IPS-11a (cell line): Measurements from ENCODE around the gene FAM177B.
"Not testable (repeated sequence)": the region's sequence is repeated elsewhere in the genome, so short reads cannot be mapped to it uniquely, and the experiment has no call there.

Source experiments
- H3K4me3 ChIP-seq: one replicate; pipeline ENCODE4 v1.5.1; 2013; ENCODE audit warnings: low read depth, low read length, control low read depth

Gene FAM177B

DNA sequence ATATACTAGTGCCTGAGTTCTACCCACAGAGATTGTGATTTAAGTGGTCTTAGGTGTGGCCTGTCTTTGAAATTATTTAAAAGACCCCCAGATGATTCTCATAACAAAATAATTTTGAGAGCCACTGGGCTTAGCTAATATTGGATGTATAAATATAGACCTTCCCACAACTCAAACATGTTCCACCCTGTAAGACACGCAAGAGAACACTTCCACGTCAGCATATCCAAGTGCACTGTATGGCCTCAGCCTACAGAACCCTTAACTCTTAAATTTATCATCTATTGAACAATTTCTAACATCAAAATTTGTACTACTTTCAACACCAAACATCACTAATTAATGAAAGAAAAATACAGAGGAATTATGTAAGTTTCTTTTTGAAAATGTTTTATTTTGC lies 2.5 kb downstream of the FAM177B start:
- no peak overlapping the region for H3K4me3 ChIP-seq

DNA sequence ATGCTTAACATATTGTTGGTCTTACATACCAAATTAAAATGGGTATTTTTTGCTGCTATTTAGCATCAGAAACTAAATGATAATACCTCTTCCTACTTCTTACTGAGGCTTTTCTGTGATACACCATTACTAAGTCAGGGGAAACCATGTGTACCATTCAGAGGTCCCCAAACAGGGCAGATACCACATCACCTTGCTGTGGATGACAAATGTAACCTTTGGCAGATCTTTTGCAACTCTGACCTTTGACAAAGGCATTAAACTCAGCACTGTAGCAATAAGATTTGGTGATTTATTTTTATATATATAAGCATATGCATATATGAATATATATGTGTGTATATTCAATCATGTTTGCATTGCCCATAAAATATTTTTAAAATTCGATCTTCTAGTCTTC lies 2.9 kb downstream of the FAM177B start:
- H3K4me3 ChIP-seq = no peak overlapping the region

DNA sequence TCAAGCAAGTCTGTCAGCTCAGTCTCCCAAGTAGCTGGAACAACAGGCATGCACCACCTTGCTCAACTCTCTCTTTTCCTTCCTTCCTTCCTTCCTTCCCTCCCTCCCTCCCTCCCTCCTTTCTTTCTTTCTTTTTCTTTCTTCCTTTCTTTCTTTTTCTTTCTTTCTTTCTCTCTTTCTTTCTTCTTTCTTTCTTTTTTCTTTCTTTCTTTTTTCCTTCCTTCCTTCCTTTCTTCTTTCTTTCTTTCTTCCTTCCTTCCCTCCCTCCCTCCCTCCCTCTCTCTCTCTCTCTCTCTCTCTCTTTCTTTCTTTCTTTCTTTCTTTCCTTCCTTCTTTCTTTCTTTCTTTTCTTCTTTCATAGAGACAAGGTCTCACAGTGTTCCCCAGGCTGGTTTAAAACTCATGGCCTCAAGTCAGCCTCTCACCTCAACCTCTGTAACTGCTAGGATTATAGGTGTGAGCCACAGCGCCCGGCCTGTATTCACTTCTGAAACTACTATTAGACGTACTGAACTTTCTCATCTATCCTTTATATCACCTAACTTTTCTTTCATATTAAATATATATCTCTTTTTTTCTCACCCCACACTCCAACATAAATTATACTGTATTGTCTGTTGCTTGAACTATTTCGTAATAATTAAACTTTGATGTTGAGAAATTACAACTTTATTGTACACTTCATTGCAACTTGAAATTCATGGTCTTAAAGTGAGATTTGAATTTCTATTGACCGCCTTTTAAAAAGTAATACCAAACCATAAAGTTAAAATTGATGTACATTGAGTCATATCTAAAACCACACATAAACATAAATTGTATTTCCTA lies 4.8 kb downstream of the FAM177B start:
- H3K4me3 ChIP-seq = not testable (repeated sequence)

DNA sequence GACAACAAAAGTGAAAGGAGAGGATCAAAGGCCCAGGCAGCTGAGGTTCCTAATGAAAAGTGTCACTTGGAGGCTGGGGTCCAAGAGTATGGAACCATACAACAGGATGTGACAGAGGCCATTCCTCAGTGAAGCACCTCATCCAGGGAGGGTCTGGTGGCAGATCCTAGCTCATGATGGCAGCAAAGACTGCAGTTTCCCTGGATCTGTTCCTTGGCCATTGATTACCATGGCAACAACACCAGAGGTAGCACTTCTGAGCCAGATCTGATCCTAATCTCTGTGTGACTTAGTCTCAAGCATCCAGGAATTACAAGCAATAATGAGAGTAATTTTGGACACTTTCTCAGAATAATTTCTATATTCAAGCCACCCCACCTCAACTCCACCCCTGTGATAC lies 12.9 kb downstream of the FAM177B start:
- no peak overlapping the region for H3K4me3 ChIP-seq

DNA sequence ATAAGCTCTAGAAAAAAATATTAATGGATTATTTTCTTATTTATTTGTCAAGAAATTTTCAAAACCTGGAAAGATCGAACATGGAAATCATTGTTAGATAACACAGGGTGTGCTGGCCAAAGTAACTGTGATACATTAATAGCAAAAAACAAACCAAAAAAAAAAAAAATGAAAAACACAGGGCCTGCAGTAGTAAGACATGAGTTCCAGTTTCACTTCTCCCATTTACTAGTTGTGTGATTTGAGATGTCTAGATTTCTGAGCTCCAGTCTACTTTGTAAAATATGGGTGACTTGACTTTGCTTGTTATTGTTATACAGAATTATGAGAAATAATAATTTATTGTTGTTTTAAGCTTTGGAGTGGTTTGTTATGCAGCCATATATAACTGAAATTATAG lies 13.6 kb downstream of the FAM177B start:
- H3K4me3 ChIP-seq = no peak overlapping the region

DNA sequence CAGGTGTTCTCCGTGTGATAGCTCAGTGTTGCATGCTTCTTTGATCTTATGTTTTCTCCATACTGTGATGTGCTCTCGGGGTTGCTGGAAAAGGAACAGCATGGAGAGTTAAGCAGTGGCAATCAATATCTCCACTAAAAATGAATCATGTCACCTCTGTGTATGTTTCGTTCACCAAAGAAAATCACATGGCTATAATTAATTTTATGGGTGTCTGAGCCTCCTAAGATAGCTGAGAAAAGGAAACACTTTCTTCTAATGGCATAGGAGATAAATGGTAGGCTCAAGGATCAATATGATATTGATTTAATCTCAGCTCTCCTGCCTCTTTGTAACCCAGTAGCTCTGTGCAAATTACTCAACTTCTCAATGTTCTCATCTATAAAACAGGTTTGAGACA lies 14.3 kb downstream of the FAM177B start:
- H3K4me3 ChIP-seq = no peak overlapping the region

DNA sequence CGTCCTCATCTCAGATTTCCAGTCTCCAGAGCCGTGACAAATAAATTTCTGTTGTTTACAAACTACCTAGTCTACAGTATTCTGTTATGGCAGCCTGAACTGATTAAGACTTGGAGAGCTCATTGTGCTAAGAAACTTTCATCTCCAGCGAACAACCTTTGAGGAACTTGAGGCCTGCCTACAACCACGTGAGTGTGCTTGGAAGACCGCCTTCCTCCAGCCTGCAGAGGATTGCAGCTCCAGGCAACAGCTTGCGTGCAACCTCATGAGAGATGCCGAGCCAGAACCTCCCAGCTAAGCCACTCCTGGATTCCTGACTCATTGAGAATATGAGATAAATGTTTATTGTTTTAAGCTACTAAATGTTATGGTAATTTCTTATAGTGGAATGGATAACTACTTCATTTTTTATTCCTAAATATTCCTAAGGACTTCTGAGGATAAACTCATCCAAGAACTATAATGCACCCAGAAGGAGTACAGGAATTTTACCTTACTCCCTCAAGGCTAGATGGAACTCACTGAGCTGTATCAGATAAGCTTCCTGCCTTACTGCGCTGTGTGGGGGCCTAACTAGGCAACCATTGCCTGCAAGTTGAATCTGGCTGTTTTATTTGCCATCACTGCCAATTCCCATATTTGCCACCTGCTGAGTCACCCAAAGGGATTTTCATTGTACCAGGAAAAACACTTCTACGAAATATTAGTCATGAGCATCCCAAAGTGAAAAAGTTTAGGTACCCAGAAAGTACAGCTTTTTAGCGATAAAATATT lies 17.6 kb downstream of the FAM177B start:
- no peak overlapping the region for H3K4me3 ChIP-seq

DNA sequence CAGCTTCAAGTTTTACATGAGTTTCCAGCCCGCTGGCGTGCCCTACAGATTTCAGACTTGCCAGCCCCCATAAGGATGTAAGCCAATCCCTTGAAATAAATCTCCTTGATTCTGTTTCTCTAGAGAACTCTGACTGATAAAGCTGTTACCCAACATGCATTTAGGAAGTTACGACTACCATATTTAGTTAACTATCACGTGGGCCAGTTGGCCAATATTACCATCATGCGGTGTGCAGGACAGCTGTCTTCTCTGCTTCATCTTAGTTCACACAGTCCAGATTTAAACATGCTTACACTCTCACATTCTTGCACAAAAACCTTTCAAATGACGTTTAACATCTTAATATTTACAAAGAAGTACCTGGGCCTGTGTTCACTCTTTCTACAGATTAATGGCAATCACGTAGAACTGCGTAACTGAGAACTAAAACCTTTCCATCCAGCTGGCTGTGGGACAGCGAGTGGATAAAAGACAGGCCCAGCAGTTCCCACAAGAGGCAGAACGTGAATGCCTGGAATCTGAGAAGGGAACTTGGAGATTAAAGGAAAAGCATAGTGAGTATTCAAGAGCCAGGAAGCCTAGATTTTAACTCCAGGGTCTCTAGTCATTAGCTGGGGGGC lies 20.8 kb downstream of the FAM177B start:
- H3K4me3 ChIP-seq = no peak overlapping the region

DNA sequence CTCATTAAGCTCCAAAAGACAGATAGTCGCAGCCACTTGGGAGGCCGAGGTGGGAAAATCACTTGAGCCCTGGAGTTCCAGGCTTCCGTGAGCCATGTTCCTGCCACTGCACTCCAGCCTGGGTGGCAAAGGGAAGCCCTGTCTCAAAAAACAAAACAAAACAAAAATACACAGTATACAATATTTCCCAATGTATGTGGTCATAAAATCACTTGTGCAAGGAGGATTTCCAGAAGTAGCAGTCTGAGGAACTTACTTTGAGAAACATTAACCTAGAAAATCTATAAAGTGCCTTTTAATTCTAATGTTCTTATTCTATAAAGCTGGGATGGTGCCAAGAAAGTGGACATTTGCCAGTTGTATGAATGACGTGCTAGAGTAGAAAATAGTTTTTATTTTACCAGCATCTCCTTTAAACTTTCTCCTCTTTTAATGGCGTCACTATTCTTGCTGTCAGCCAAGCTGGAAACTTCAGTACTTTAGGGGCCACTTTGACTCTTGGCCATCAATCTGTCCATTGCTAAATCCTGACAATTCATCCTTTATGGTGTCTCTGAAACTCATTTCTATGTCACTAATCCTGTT lies 22.5 kb downstream of the FAM177B start:
- no peak overlapping the region for H3K4me3 ChIP-seq

DNA sequence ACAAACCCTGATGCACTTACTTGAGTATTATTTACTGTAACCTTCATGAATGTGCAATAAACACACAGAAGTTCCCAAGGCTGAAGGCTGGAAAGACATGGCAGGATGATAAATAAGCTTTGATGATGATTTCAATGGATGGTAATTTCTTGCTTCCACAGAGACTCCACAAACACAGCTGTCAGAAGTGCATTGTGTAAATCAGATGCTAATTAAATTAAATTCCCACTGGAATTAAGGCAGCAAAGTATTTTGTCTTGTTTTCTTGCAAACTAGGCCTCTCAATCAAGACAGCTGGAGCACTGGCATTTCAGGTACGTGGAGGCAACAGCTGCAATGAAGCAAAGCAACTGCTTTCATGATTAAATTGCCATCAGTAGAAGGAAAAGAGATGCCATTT lies 24.1 kb downstream of the FAM177B start:
- H3K4me3 ChIP-seq = no peak overlapping the region

DNA sequence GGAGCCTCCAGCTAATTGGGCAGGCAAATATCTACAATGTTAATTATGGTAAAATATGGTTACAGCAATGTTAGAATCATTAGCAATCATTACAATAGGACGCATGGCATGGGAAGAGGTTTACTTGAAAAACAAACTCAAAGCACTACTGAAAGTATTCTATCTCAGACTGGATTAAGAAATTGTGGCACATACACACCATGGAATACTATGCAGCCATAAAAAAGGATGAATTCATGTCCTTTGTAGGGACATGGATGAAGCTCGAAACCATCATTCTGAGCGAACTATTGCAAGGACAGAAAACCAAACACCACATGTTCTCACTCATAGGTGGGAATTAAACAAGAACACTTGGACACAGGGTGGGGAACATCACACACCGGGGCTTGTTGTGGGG lies 25.2 kb downstream of the FAM177B start:
- not testable (repeated sequence) for H3K4me3 ChIP-seq

DNA sequence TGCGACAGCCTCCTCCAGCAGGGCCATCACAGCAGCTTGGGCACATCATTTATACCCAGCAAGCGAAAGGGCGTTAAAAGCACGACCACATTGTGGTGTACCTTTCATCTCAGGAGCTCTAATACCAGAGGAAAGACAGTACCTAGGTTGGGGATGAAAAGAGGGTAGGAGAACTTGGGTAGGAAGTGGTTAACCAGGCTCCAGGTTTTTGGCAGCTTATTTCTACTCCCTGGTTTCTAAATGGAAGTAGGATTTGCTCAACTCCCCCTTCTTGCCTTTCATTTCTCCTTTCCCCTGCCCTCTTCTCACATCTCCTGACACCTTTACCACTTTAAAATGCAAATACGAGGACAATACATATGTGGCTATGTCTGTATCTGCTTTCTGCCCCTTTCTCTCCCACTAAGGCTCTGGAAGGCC lies 30.2 kb downstream of the FAM177B start:
- no peak overlapping the region for H3K4me3 ChIP-seq

DNA sequence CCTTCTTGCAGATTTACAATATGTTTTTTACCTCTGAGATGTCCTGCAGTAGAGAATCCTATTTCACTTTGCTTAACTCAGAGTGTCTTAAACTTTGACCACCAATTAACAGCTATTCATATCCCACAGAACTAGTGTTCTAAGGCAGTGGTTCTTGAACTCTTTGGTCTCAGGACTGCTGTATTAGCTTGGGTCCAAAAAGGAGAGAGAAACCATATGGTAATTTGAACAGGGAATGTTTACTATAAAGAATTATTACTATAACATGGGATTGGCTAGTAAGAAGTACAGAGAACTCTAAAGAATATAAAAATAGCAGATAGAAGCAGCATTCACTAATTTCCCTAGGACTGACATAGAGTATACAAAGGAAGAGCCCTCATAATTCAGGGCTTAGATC lies 31.6 kb downstream of the FAM177B start:
- H3K4me3 ChIP-seq = no peak overlapping the region

DNA sequence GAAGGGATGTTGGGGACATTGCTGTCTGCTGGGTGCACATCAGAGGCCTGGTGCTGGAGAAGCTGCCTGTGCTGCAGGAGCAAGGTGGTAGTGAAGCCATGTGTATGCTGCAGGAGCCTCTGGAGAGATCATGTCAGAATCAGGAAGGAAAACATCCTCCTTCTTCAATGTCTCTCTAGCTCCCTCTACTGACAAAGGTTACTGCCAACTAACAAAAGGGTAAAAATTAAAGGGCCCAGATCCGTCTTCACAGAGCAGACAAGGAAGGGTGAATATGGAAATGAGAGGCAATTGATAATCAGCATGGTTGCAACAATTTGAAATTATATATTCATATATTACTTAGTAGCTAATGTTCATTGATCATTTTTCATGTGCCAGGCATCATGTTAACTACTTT lies 32.2 kb downstream of the FAM177B start:
- H3K4me3 ChIP-seq = no peak overlapping the region

DNA sequence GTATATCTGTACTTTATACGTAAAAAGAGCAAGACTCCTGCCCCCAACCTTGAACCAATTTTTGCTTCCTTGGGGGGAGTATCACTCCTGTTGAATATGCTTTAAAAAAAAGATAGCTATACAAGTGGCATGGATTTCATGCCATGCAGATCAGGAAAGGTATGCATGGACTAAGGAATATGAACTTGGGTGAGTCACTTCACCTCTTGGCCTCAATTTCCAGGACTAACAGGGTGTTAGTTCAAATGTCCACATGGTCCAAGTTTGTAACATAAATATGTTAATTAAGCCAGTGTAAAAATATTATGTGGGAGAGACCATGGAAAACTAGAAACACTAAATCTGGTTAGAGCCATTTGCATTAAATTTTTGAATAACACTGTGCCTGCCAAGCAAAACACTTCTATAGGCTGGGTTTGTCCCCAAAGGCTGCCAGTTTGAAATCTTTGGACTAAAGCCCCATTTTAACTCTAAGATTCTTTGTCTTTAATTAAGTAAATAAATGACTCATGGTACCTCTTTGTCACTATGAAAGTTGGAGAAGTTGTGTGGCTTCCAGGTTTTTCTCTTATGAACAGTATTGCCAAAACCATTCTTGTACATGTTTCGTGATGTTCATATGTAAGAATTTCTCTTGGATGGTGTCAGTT lies 33.1 kb downstream of the FAM177B start:
- H3K4me3 ChIP-seq = no peak overlapping the region

DNA sequence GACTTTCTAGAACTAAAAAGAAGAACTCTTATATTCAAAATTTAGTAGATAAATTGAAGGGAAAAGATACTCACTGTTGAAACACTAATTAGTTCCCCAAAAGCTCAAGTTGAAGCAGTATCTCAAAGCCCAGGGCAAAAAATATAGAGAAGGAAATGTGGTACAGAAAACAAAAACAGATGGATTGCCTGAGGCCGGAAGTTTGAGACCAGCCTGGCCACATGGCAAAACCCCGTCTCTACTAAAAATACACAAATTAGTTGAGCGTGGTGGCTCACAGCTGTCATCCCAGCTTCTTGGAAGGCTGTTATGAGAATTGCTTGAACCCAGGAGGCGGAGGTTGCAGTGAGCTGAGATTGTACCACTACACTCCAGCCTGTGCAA lies 36.0 kb downstream of the FAM177B start:
- no peak overlapping the region for H3K4me3 ChIP-seq

DNA sequence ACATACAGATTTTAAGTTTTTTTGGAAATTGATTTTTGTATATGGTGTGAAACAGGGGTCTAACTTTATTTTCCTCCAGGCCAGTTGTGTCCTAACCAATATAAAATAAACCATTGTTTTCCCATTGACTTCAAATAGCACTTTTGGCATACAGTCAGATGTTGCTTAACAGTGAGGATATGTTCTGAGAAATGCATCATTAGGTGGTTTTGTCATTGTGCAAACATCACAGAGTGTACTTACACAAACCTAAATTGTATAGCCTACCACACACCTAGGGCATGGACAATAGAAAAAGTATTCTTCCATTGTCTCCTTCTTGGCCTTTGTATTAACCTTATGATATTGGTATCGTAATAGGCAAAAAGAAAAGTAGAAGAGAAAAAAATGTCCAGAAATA lies 40.5 kb downstream of the FAM177B start:
- H3K4me3 ChIP-seq = no peak overlapping the region

DNA sequence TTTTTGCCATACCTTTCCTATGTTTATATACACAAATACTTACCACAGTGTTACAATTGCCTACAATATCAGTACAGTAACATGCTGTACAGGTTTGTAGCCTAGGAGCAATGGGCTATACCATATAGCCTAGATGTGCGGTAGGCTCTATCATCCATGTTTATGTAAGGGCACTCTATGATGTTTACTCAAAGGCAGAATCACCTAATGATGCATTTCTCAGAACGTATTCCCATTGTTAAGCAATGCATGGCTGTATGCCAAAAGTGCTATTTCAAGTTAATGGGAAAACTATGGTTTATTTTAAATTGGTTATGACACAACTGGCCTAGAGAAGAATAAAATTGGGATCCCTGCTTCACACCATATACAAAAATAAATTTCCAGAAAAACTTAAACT lies 41.0 kb downstream of the FAM177B start:
- H3K4me3 ChIP-seq = no peak overlapping the region

DNA sequence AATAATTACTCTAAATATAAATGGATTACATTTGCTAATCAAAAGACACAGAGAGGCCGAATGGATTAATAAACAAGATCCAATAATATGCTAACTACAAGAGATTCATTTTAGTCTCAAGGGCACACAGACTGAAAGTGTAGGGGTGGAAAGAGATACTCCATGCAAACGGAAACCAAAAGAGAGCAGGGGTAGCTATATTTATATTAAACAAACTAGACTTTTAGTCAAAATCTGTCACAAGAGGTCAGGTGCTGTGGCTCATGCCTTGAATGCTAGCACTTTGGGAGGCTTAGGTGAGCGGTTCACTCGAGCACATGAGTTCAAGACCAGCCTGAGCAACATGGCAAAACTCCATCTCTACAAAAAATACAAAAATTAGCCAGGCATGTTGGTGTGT lies 44.2 kb downstream of the FAM177B start:
- H3K4me3 ChIP-seq = no peak overlapping the region

DNA sequence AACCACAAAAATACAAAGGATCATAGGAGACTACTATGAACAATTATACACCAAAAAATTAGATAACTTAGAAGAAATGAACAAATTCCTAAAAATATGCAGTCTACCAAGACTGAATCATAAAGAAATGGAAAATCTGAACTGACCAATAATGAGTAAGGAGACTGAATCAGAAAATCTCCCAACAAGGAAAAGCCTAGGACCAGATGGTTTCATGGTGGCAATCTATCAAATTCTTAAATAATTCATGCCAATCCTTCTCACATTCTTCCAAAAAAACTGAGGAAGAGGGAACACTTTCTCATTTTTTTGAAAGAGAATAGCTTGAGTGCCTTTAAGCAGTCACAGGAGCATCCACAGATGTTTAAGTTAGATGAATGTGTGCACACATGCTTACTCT lies 46.0 kb downstream of the FAM177B start:
- no peak overlapping the region for H3K4me3 ChIP-seq

DNA sequence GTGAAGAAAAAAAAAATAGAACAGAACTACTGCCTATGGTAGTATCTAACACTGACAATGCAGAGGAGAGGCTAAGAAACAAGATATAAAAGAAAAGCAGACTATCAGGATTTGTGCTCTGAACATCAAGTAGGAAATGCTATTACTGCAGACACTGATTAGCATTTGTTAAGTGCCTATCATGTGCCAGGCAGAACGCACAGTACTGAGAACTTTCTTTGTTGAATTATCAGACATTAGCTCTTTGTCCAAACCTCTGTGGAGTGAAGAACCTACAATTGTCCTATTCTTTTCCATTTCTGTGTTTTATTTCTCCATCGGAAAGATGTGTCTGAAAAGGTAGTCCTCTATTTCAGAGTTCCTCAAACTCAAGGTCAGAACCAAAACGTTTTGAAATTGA lies 47.4 kb downstream of the FAM177B start:
- H3K4me3 ChIP-seq = no peak overlapping the region
